ENCODE data around the gene GJD3. TPM values are rescaled to one million over a fixed set of nuclear protein-coding genes. Genes with fewer than 3 reads are reported as not detected.
A peak's percentile ranks its signal among the peaks of the same experiment; 100 is the strongest.

GJD3 gene
- polyA plus RNA-seq, 1 experiment, result 0.56 TPM

DNA sequence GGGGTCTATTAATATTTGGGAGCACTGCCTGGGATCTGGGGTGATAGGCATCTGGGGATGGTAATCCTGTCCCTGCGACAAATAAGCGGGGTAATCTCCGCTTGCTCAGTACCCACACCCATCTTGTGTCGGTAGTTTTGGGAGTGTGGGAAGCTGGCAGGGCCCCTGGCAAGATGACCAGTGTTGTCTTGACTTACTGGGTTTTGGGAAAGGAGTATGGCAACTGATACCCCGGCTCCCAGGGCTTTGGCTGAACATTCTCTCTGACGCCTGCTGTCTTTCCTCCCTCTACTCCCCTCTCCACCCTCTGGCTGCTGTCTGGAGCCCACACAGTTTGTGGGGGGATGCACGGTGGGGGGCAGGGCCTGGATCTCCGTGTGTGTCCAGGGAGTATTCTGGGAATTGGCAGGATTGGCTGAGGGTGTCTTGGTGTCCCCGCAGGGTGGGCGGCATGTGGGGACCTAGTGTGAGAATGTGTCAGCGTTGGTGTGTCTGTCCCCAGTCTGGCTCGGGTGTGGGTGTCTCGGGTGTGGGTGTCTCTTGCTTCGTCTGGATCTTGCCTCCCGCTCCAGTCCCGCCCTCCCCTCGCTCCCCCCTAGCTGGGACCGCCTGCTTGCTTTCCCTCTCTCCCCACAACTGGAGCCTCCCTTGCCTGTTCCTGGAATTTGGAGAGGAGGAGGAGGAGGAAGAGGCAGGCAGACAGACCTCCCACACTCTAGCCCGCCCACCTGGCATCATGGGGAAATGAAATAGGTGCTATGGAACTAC is 43.6 kb downstream of the GJD3 start:
- ChIA-PET CTCF (interaction anchor here (1.5 to 30.6 kb wide), 3 partner anchors 15 to 31 kb away, joined by 3 to 762 read pairs (median 115); partner anchors contain the start of genes GJD3 and RARA), POLR2A (interaction anchor here (0.6 kb wide), 2 partner anchors 21 to 234 kb away, joined by 5 to 6 read pairs; no protein-coding TSS in a partner anchor)
- H3K36me3 ChIP-seq (ENCODE audit: control insufficient read depth, insufficient read depth, low read length), result no peaks in the 10 kb centered on the region
- no peak for DNase-seq (ENCODE audit: low read depth)
- peak overlapping the region; percentile 19 for H3K4me3 ChIP-seq (ENCODE audit: low read depth, low read length)
- TF ChIP-seq, protein P1, sequence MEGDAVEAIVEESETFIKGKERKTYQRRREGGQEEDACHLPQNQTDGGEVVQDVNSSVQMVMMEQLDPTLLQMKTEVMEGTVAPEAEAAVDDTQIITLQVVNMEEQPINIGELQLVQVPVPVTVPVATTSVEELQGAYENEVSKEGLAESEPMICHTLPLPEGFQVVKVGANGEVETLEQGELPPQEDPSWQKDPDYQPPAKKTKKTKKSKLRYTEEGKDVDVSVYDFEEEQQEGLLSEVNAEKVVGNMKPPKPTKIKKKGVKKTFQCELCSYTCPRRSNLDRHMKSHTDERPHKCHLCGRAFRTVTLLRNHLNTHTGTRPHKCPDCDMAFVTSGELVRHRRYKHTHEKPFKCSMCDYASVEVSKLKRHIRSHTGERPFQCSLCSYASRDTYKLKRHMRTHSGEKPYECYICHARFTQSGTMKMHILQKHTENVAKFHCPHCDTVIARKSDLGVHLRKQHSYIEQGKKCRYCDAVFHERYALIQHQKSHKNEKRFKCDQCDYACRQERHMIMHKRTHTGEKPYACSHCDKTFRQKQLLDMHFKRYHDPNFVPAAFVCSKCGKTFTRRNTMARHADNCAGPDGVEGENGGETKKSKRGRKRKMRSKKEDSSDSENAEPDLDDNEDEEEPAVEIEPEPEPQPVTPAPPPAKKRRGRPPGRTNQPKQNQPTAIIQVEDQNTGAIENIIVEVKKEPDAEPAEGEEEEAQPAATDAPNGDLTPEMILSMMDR (IDR thresholded peaks at IDR 0.05; ENCODE audit: insufficient read depth, low read depth, low read length), result no peak
- H3K27me3 ChIP-seq (ENCODE audit: control insufficient read depth, insufficient read depth, low read length), result no peaks in the 10 kb centered on the region

DNA sequence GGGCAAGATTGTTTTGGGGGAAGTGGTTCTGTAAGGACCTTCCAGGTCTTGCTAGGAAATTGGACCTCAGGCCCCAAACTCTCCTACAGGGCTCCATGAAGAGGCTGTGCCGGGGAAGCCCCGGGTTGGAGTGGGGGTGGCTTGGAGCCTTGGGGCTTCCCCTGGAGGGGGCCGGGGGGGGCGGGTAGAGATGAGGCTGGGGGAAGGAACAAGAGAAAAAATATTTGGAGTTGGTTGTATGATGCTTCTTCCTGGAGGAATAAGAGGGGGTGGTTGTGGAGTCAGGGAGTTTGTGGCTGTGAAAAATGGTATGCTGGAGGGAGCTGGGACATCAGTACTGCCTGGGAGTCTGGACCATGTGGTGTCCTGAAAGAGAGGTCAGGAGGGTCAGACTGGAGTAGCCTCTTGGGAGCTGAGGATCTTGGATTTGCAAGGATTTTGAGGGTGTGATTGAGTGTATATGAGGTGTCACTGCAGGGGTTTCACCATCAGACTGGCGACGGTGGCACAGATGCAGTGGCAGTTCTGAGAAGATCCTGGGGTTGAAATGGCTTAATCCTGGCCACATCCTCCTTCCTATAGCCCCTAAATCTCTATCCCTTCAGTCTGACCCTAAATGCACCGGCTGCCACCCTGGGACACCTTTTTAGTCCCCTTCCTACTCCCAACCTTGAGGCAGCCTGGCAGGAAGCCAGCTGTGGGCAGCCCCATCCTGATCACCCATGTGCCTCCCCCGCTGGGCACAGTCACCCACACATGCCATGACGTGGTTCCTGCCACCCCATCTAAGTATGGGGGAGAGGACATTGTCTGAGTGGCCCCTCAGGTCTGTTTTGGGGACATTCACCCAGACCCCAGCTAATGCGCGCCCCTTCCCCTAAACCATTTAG is 44.6 kb downstream of the GJD3 start:
- Histone ChIP-seq H3K4me3 (ENCODE audit: low read depth, low read length) (peak overlapping the region; percentile 83), H3K36me3 (ENCODE audit: control insufficient read depth, insufficient read depth, low read length) (no peaks in the 10 kb centered on the region), H3K27me3 (ENCODE audit: control insufficient read depth, insufficient read depth, low read length) (no peaks in the 10 kb centered on the region)
- POLR2A ChIA-PET, result interaction anchor here (0.7 to 2.0 kb wide), 2 partner anchors 13 to 137 kb away, joined by 4 to 7 read pairs; no protein-coding TSS in a partner anchor
- TF ChIP-seq, protein P1 (IDR thresholded peaks at IDR 0.05; ENCODE audit: insufficient read depth, low read depth, low read length), result no peak
- no peak for DNase-seq (ENCODE audit: low read depth)
- CTCF ChIA-PET, result interaction anchor here (0.6 to 30.6 kb wide), 6 partner anchors 11 to 110 kb away, joined by 3 to 762 read pairs (median 6); partner anchors contain the start of genes GJD3 and RARA

DNA sequence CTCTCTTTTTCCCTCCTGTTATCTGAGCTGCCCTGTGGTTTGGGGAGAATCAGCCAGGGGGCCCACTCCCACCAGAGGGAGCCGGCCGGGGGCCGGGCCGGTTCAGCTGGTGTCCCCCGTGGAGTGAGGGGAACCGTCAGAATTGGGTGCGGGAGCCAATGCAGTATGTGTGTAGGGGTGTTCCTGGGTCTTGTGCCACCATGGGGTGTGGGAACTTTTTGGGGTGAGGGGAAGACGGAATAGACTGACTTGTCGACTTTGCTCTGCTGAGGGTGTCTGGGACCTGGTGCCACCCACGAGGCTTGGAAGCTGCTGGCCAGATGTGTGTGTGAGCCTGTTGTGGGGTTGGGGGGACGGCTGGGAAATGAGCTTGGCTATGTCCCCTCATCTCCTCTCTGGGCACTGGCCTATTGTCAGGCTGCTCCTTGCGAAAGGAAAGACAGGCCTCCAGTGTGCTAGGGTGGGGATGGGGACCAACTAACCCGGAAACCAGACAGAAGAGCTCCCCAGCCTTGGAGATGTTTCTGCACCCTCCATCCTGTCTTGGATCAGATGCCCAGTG is 45.6 kb downstream of the GJD3 start:
- POLR2A ChIA-PET, result interaction anchor here (0.5 to 2.0 kb wide), 3 partner anchors 12 to 220 kb away, joined by 3 to 7 read pairs (median 3); no protein-coding TSS in a partner anchor

DNA sequence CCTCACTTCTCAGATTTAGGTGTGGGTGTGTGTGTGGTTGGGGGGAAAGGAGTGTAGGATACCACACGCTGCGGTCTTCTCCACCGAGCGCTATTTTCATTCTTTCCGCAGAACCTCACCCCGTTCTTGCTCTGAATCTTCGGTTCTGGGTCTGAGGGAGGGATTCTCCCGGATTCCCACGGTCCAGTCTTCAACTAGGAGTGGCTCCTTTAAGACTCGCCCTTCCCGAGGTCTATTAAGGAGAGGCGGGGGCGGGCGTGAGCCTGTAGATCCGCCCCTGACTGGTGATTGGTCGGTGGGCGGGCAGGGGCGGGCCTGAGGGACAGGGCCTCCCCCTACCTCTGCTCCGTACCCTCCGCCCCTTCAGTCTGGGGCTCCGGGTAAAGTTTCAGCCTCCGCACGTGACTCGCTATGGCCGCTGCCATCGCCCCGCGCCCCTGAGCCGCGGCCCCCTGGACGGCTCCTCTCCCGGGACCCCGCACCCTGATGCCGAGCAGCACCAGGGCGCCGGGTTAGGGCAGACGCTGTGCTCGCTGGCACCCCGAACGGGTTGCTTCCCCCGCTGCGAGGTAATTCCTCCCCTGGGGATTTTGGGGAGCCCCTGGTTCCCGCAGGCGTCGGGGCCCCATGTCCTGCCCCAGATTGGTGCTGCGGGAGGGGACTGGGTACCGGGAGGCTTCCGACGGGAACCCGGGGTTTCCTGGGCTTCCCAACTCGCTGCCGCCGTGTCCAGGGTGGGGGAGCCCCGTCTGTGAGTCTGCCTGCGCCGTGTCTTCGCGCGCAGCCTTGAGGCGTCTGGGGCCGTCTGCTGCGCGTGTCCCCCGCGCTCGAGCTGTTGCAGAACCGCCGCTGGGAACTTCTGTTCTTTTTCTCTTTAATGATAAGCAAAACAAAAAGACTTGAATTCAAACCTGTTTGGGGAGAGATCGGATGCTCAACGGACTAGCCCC is 46.4 kb downstream of the GJD3 start:
- CTCF ChIA-PET, result interaction anchor here (0.7 to 30.6 kb wide), 10 partner anchors 8 to 109 kb away, joined by 3 to 762 read pairs (median 6); partner anchors contain the start of genes GJD3 and RARA
- H3K4me3 ChIP-seq (ENCODE audit: low read depth, low read length), result peak overlapping the region; percentile 83

More for the DNA sequence above, 45.6 kb downstream of the GJD3 start:
- no peak for DNase-seq (ENCODE audit: low read depth)
- H3K4me3 ChIP-seq (ENCODE audit: low read depth, low read length), result peak overlapping the region; percentile 83
- no peaks in the 10 kb centered on the region for H3K36me3 ChIP-seq (ENCODE audit: control insufficient read depth, insufficient read depth, low read length)
- TF ChIP-seq, protein P1 (IDR thresholded peaks at IDR 0.05; ENCODE audit: insufficient read depth, low read depth, low read length), result peak; percentile 46
- H3K27me3 ChIP-seq (ENCODE audit: control insufficient read depth, insufficient read depth, low read length), result no peaks in the 10 kb centered on the region
- CTCF ChIA-PET, result interaction anchor here (0.7 to 30.6 kb wide), 5 partner anchors 9 to 33 kb away, joined by 3 to 762 read pairs (median 8); partner anchors contain the start of genes GJD3 and RARA

More for the DNA sequence above, 46.4 kb downstream of the GJD3 start:
- H3K27me3 ChIP-seq (ENCODE audit: control insufficient read depth, insufficient read depth, low read length), result no peaks in the 10 kb centered on the region
- DNase-seq (ENCODE audit: low read depth), result peak; percentile 80
- POLR2A ChIA-PET, result interaction anchor here (0.5 to 2.0 kb wide), 5 partner anchors 11 to 219 kb away, joined by 3 to 8 read pairs (median 5); no protein-coding TSS in a partner anchor
- H3K36me3 ChIP-seq (ENCODE audit: control insufficient read depth, insufficient read depth, low read length), result no peaks in the 10 kb centered on the region
- TF ChIP-seq, protein P1 (IDR thresholded peaks at IDR 0.05; ENCODE audit: insufficient read depth, low read depth, low read length), result no peak
